Chondrocyte (in vitro differentiated cells): ENCODE measurements around the gene ACOT13. TPM values are rescaled to one million over a fixed set of nuclear protein-coding genes. Genes with fewer than 3 reads are reported as not detected.
"Not testable (repeated sequence)": the region's sequence is repeated elsewhere in the genome, so short reads cannot be mapped to it uniquely, and the experiment has no call there.

ENCODE experiments used
- DNase-seq: peaks from one replicate; pipeline ENCODE4 v3.0.0; 2021; ENCODE audit warnings: mixed read lengths, low spot score
- H3K27ac Mint-ChIP-seq: one replicate; pipeline ENCODE4 v1.8.0; 2021; ENCODE audit warnings: mild to moderate bottlenecking, moderate library complexity, mixed read lengths; ENCODE audit not compliant: unreplicated experiment
- H3K27me3 Mint-ChIP-seq: 2 replicates; pipeline ENCODE4 v1.8.0; 2021; ENCODE audit warnings: low read depth, mixed read lengths
- H3K36me3 Mint-ChIP-seq: 2 replicates; pipeline ENCODE4 v1.8.0; 2021; ENCODE audit warnings: low read depth, mixed read lengths
- H3K4me1 Mint-ChIP-seq: 2 replicates; pipeline ENCODE4 v1.8.0; 2021; ENCODE audit warnings: low read depth, mild to moderate bottlenecking, mixed read lengths
- H3K4me3 Mint-ChIP-seq: one replicate; pipeline ENCODE4 v1.8.0; 2021; ENCODE audit warnings: mild to moderate bottlenecking, moderate library complexity, mixed read lengths; ENCODE audit not compliant: unreplicated experiment
- H3K9me3 Mint-ChIP-seq: 2 replicates; pipeline ENCODE4 v1.8.0; 2021; ENCODE audit warnings: low read depth, mixed read lengths
- CTCF ChIP-seq: fragments of 200-600 bp; sonication (generic); IDR thresholded peaks from 2 replicates; pipeline ENCODE4 v1.5.0; 2021; ENCODE audit warnings: antibody characterized with exemption, mild to moderate bottlenecking, moderate library complexity
- total RNA-seq: library from RNA; stranded (reverse); gene quantifications from 3 replicates; pipeline ENCODE4 v1.2.1, GENCODE V29; 2021

ACOT13 gene
- total RNA-seq, 1 donor from 2014 or later = 28.4 TPM

GRCh38 chr6:24753545-24753944 lies 86.7 kb downstream of the ACOT13 start:
- no peak for TF ChIP-seq CTCF
- Mint-ChIP-seq H3K27ac (no peak overlapping the region), H3K36me3 (no peaks in the 10 kb centered on the region), H3K4me3 (no peak overlapping the region), H3K27me3 (no peaks in the 10 kb centered on the region), H3K9me3 (no peaks in the 10 kb centered on the region), H3K4me1 (no peaks in the 10 kb centered on the region)
- no peak for DNase-seq

- not testable (repeated sequence) for H3K36me3 Mint-ChIP-seq, H3K27me3 Mint-ChIP-seq, H3K9me3 Mint-ChIP-seq, H3K4me1 Mint-ChIP-seq, H3K27ac Mint-ChIP-seq, H3K4me3 Mint-ChIP-seq, DNase-seq
These were observed 87.5 kb downstream of the ACOT13 start for GRCh38 chr6:24754378-24754777.

Other genes starting within 250 kb of the ACOT13 start
- 4.2 to 4.4 TPM (median 4.2 TPM) in 3 replicates for gene GPLD1, start 177.5 kb upstream of the ACOT13 start, total RNA-seq
- 7.2 to 7.4 TPM (median 7.4 TPM) in 3 replicates for gene ALDH5A1, start 172.1 kb upstream of the ACOT13 start, total RNA-seq
- 0.05 to 0.07 TPM (median 0.05 TPM) in 3 replicates for gene KIAA0319, start 20.9 kb upstream of the ACOT13 start, total RNA-seq
- gene TDP2, start 178 bp upstream of the ACOT13 start, total RNA-seq = 23.4 to 32.4 TPM (median 23.8 TPM) in 3 replicates
- 74.0 to 91.9 TPM (median 90.2 TPM) in 3 replicates for gene C6orf62, start 52.1 kb downstream of the ACOT13 start, total RNA-seq
- gene GMNN, start 107.9 kb downstream of the ACOT13 start, total RNA-seq = 13.6 to 22.9 TPM (median 13.8 TPM) in 3 replicates
- not detected in 3 replicates for gene ARMH2, start 131.8 kb downstream of the ACOT13 start, total RNA-seq